ENCODE data around the gene RETREG3.

GRCh38 chr17:42536372-42537155 is 72.6 kb downstream of the RETREG3 start:
- peak in 1 of 4 donors; percentile 2 for TF ChIP-seq CTCF (IDR thresholded peaks at IDR 0.05)
- peak; percentile 92 for TF ChIP-seq POLR2A (IDR thresholded peaks at IDR 0.05)

All from right lobe of liver (tissue), 4 donors.